HG03060 (cell line): ENCODE results near the gene SLC7A8.

Experiments
- ATAC-seq: cut with Tn5 transposase; IDR thresholded peaks from one replicate; pipeline ENCODE4 v1.9.1; 2021; ENCODE audit warnings: low read depth, moderate number of reproducible peaks; ENCODE audit not compliant: unreplicated experiment

Gene SLC7A8

DNA sequence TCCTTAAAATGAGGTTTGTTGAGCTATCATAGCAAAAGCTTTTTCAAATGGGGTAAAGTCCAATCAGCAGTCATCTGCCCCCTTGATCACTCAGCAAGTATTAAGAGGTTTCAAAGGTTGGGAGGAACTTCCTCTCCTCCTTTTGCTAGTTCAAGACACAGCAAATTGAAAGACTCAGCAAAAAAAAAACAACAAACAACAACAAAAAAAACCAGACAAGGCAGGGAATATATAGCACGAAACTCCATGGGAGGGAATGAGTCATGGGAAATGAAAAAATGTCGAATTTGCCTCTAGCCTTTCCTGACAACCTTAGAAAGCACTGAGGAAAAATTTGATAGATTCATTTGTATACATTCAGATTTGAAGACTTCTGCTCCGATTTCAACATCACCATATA lies 1.6 kb upstream of the SLC7A8 start:
- no peak for ATAC-seq

DNA sequence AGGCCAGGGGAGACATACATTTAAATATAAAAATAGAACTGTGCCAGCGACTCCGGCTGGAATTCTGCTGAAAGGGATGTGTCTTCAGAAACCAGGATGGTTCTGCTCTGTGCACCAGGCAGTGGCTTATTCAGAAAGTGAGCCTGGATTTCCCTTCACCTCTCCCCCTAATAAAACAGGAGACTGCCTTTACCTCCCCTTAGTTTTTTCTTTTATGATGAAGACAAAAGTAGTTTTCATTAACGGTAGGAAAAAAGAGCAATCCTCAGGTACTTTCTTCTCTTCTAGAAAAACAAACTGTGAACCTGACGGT lies 346 bp downstream of the SLC7A8 start:
- ATAC-seq, result no peak

DNA sequence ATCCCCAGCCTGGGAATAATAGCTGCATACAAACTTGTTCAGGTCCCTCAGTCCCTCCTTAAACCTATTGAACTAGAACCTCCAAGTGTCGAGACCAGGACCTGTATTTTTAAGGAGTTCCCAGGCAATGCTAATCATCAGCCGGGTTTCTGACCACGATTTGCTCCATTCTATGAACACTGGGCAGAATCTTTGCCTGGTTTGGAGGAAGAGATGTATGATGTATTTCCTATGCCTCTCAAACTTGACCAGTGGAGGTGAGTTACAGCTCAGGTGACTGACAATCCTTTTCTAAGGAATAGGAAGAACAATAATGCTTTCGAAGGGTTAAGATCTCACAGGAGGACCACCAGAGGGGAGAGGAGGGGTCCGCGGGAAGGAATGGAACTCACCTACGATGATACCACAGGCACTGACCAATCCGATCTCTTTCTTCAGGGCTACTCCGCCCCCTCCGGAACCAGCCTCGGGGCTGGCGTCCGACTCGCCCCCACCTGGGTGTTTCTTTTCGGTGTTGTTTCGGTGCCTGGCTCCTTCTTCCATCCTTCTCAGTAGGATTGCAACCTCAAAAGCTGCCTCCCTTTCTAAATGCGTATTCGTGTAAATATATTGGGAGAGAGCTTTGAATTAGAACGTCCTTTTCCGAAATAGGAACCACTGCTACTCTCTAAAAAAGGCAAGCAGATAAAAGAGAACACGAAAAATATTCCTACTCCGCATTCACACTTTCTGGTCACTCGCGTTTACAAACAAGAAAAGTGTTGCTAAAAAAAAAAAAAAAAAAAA lies 895 bp downstream of the SLC7A8 start:
- no peak for ATAC-seq

DNA sequence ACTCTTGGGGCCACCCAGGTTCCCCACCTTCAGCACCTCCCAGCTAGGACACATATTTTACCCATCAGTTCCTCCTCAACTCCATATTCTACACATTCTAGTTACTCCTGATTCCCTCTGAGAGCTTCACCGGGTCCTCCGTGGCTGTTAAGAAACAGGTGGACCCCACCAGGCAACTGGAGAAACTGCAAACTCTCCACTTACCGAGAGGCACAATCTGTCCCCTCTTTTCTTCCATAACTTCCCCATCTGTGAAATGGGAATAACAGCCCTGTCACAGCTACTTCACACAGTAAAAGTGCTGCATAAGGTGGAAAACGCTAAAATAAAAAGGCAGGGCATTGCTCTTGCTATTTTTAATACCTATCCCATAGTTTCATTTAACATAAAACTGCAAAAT lies 1.5 kb downstream of the SLC7A8 start:
- no peak for ATAC-seq

DNA sequence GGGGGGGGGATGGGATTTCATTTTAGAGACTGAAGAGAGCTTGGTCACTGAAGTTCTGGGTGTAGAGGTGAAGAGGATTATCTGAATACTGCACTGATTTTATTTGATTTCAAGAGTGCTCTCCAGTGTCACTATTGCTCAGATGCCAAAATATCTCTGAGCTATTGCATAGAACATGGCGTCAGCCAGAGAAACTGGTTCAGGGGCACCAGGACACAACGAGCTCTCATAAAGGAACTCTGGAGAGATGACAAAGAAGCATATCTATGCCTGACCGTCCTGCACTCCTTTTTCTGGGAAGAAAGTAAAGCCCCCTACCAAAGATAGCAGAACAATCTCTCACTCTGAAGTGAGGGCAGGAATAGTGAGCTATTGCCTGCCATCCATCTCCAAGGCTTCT lies 2.0 kb downstream of the SLC7A8 start:
- no peak for ATAC-seq

DNA sequence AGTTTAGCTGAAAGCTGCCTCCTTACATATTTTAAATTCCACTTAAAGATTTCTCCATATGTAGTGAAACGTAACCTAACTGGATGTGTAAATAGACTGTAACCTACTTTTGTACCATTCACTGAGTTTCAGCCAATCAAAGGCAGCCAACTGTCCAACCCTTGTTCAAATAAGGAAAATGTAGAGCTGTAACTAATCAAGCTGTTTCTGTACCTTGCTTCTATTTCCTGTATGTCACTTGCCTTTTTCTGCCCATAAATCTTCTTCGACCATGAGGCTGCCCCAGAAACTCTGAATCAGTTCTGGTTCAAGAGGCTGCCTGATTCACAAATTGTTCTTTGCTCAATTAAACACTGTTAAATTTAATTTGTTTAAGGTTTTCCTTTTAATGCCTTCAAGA lies 6.3 kb downstream of the SLC7A8 start:
- ATAC-seq, result no peak

DNA sequence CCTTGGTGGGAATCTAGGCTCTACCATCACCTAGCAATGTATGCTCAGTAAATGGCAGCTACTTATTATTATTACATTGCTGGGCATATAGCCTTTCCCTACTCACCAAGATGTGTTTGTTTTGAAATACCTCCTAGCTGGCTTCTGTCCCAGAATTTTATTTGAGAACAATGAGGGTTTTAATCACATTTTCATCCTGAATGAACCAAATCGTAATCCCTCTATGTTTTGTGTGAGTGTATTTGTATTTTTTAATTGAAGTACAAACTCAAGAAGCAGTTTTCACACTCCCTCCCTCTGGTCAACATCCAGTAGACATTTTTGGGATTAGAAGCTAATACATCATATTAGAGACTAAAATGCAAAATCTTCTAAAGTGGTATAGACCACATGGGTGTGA lies 7.6 kb downstream of the SLC7A8 start:
- ATAC-seq, result no peak

DNA sequence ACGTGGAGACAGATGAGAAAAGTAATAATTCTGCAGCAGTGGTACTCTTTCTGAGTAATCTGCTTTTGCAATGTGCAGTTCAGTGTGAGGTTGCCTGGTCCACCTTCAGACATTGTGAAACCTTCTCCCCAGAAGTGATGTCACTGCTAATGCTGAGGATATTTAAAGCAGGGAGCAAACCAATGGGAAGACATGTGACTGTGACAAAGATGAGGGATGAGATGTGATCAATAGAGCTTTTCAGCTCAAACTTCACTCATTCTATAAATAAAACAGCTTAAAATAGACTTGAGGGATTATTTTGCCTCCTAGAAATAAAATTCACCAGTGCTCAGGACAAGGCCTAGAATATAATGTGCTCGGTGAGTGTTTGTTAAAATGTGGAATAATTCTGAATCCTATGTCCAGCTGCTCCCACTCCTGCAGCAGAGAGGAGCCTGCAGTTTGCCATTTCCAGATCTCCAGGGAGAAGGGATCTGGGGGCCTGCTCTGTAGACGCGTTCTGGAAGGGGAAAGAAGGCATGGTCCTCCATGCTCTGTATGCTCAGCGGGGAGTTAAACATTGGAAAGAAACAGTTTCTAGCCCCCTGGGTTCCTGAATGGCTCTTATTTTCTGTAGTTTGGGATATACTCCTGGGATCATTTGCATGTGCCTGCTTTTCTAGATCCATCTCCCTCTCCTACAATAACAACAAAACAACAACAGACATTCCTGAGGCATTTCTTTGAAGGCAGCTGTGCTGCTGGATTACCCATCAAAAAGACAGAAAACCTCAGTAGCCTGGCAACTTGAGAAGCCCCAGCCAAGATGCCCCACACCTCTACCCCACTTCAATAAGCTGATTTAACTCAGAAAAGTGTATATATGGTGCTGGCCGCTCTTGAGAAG lies 8.9 kb downstream of the SLC7A8 start:
- no peak for ATAC-seq

DNA sequence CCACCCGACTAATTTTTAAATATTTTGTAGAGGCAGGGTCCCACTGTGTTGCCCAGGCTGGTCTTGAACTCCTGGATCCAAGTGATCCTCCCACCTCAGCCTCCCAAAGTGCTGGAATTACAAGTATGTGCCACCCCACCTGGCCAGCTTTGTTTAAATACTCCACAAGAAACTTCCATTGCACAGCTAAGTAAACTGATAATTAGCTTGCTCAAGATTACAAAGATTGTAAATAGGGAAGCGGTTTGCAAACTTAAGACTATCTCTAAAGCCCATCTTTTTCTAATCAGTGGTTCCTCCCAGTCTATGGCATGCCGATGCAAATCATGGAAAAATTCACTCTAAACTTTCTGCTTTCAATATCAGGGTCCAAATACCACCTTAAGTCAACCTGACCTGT lies 9.7 kb downstream of the SLC7A8 start:
- ATAC-seq, result no peak

DNA sequence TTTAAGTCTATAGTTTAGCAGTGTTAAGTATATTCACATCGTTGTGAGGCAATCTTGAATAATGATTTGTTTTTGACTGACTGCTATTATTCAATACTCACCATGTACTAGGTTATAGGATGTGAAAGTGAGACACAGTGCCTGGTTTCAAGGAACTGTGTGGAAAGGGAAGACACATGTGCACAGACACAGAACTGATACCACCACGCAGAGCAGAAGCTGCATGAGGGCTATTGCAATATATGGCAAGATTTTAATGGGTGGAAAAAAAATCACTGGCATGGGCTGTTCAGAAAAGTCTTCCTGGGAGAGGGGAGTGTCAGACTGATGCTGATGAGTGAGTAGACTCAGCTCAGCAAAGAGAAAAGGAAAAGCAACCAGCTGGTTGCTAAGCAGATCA lies 10.4 kb downstream of the SLC7A8 start:
- ATAC-seq, result no peak

DNA sequence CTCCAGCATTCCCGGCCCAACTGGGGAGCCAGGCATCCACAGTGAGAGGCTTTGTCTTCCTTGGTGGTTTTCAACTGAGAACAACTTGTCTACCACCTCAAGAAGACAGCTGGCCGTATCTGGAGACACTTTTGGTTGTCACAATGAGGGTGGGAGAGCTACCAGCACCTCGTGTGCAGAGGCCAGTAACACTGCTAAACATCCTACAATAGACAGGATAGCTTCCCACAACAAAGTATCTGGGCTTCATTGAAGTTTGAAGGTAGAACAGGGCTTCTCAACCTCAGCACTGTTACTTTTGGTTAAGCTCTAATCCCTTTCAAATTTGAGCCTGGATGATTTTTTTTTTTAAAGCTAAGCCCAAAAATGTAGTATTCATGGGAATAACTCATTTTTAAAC lies 10.9 kb downstream of the SLC7A8 start:
- no peak for ATAC-seq

DNA sequence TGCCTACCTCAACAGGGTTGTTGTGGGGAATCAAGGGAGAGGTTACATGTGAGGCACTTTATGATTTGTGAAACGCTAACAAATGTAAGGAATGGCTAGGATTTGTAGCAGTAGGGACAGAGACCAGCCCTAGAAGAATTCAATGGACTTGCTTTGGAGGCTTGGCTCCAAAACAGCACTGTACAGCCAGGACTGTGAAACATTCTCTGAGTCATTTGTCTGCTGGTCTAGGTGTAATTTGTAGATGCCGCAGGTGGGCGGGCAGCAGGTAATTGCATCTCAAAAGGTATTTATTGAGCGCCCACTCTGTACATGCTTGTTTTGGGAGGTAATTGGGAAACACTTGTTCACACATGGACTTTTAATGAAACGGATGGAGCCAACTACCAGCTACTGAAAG lies 11.4 kb downstream of the SLC7A8 start:
- no peak for ATAC-seq

DNA sequence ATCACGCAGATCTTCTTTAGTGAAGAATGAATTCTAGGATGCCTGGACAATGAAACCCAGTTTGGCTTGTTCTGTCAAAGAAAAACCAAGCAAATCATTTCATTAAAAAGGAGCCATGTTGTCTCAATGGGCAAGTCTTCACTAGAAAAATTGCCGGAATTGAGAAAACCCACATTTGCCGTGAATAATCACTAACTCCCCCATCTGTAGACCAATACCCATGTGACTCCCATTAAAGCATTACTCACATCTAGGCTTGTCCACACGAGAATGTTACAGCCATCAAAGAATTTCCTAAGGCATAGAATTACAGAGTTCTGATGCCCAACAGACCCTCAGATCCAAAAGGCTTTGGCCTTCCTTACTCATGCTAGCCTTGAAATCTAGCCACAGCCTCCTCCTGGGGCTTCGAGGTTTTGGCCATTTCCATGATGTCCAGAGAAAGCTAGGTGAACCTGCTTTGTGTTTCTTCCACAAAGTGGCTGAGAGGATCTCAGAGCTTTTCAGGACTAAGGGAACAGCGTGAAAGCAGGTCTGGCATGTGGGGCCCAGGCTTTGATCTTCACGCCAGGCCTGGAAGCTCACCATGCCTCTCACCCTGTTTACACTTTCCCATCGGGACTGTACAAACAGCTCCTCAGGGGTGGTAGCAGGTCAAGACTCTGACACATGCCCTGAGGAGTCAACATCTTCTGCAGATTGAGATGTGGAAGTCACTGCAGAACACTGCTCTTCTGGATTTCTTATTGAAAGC lies 12.1 kb downstream of the SLC7A8 start:
- no peak for ATAC-seq

DNA sequence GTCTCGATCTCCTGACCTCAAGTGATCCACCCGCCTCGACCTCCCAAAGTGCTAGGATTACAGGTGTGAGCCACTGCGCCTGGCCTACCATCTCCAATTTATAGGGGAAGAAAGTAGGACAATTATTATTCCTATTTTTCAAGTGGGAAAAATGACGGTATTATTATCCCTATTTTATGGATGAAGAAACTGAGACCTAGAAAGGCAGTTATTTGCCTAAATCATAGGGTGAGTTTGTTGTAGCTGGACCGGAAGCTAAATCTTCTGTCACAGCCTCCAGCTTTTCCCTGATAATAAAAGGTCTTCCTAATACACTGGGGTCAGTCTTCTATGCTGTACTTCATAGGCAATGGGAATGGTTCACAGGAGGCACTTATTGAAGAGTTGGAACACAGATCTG lies 13.8 kb downstream of the SLC7A8 start:
- no peak for ATAC-seq

DNA sequence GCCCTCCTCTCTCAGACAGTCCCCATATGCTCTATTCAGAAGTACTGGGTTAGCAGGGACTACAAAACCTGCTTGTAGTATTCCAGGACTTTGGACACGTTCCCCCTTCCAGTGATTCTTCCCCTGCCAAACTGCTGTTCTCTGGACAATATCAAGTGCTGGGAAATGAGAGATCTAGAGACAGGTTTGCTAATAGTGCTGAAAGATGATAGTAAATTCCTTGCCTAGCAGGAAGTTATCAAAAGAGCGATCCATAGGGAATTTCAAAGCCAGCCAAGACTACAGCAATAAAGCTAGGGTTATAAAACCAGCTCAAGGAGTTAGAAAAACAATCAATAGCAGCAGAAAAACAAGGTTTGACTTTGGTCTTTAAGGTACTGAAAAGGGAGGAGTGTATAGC lies 15.2 kb downstream of the SLC7A8 start:
- ATAC-seq, result no peak

DNA sequence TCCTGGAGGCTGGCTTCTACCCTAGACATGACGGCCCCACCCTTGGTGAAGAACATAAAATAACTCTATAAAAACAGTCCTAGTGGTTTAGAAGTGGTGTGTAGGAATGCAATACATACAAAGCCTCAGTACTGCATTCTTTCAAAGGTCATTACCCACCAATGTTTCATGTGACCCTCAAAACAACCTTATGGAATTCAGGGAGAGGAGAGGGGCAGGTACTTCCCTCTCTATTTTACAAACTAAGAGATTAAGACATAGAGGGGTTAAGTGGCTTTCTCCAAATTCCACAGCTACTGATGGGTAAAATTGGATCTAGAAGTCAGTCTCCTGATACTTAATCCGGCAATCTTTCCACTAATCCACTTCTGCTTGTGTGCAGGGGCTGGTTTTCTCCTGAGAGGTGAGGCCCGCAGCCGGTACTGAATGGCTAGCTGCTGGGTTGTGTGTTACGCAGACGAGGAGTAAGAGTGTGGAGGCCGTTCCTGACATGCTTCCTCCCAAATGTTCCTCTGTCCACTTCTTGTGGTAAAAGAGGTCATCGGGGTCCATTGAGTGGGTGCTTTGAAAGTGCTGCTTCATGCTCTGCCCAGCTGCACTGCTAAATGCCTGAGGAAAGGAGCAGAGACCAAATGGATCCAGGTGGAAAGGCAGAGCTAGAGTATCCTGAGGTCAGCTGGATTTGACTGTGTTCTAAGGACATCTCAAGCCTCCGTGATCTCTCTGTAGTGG lies 16.2 kb downstream of the SLC7A8 start:
- ATAC-seq, result no peak

DNA sequence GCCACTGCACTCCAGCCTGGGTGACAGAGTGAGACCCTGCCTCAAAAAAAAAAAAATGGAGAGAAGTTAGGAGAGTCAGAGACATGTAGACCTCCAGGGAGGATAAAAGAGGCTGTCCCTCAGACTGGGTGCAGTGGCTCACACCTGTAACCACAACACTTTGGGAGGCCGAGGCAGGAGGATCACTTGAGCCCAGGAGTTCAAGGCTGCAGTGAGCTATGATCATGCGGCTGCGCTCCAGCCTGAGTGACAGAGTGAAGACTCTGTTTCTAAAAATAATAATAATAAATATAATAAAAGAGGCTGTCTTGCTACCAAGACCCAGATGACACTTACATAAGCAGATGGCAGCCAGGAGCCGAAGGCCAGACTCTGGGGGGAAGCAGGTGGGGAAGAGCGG lies 18.5 kb downstream of the SLC7A8 start:
- ATAC-seq, result no peak

DNA sequence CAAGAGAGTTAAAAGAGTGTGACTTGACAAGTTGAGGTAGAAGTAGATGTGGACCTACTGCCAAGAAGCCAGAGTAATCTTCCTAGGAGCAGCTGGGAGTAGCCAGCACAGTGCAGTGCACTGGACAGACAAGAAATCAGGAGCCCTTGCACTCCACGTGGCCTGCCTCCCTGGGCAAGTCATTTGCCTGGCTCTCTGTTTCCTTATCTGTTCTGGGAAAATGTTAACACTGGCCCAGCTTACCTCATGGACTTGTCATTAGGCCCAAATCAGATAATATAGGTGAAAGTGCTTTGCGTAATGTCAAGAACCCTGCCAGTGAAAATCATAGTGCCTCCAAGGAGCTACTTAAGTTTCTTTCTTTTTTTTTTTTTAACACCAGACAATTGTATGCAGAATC lies 19.2 kb downstream of the SLC7A8 start:
- ATAC-seq, result no peak

DNA sequence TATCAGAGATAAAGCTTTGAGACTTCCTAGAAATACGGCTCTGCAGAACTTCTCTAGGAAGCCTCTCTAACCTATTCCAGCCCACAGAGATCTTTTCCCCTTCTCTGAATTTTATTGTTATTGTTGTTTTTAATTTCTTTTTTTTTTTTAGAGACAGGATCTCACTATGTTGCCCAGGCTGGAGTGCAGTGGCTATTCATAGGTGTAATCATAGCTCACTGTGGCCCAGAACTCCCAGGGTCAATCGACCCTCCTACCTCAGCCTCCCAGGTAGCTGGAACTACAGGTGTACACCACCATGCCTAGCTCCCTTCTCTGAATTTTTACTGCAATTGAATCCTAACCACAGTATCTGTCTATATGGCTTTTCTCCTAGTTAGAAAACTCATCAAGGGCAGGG lies 19.6 kb downstream of the SLC7A8 start:
- ATAC-seq, result no peak

DNA sequence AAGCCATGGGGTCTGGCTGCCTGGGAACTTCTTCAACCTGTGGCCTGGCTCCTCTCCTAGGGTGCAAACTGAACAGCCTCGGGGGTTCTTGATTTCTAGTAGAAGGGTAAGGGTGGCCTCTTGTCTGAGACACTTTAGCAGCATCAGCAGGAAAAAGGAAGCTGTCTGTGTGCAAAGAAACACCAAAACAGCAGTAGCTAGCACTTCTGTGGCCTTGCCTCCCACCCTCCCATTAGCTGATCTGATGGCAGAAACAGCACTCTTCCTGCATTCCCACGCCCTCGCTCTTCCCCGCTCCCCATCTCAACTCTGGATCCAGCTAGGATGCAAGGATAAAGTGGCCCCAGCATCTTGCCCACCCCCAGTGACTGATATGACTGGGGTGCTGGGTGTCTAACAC lies 20.7 kb downstream of the SLC7A8 start:
- ATAC-seq, result no peak

DNA sequence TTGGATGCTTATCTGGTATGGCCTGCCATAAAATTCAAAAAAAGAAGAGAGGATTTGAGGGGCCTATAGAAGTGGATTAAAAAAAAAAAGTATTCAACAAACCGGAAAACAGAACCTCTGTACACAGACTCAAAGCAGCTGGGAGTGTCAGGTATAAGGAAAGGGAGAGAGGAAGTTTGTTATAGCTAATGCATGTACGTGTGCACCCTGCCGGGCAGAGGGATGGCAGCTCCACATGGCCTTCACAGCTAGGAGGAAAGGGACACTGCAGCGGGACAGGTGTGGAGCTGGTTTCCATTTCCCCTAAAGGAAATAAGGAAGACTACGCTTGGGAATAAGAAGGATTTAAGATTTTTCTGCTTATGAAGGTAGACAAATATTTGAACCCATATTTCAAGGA lies 21.5 kb downstream of the SLC7A8 start:
- ATAC-seq, result no peak
